HepG2 (cell line): ENCODE results near the gene MAP3K4. TPM values are rescaled to one million over a fixed set of nuclear protein-coding genes. Genes with fewer than 3 reads are reported as not detected.

Source experiments
- ATAC-seq: fragments of 200-7000 bp; cut with Tn5 transposase; 3 replicates; pipeline ENCODE4 v1.9.1; 2020; ENCODE audit warnings: mild to moderate bottlenecking, moderate library complexity
- BruUV-seq: library from RNA; stranded (reverse); fragments of 400-500 nt; replicated peaks from 2 replicates; lab custom pipeline; 2021; lab: Mats Ljungman, UMichigan
- CTCF ChIA-PET: fragments of 300-600 bp; formaldehyde crosslinking; extraction: SDS; loops from one replicate; lab custom pipeline; 2021; ENCODE audit warnings: low total read pairs, inconsistent platforms, low intra/inter-chr PET ratio; lab: Yijun Ruan, JAX
- POLR2A ChIA-PET: fragments of 350-600 bp; sonication (Branson Sonifier 250); formaldehyde crosslinking; loops from one replicate; lab custom pipeline; 2020; ENCODE audit warnings: antibody characterized with exemption, inconsistent platforms; lab: Yijun Ruan, JAX
- DNase-seq: peaks from one replicate; pipeline ENCODE4 v3.0.0-alpha.2; 2015; ENCODE audit warnings: low spot score
- FAIRE-seq: peaks from 3 replicates; lab custom pipeline; 2011; peaks lifted over from hg19 to GRCh38; lab: Jason Lieb, UNC
- H2AFZ ChIP-seq: one replicate; pipeline ENCODE4 v1.6.1; 2011; ENCODE audit warnings: low read length, inconsistent platforms
- H3K27ac ChIP-seq: fragments of 300-600 bp; 3 replicates; pipeline ENCODE4 v1.8.0; 2011; ENCODE audit warnings: mixed run types, mild to moderate bottlenecking, mixed read lengths, low read length, inconsistent platforms; ENCODE audit not compliant: insufficient read depth; ENCODE audit errors: extremely low read length
- H3K27me3 ChIP-seq, 2 experiments: fragments of 200-600 bp in 1 of 2; 2 replicates in 1 of 2; 3 replicates in 1 of 2; pipeline versions ENCODE4 v1.6.0 to v1.8.0; 2011; ENCODE audit warnings: low read length in 2 of 2, mild to moderate bottlenecking in 2 of 2, moderate library complexity in 2 of 2, inconsistent platforms in 1 of 2; ENCODE audit not compliant: insufficient read depth in 2 of 2, control insufficient read depth in 1 of 2
- H3K36me3 ChIP-seq, 2 experiments: fragments of 200-600 bp in 1 of 2; replicated peaks in 1 of 2; 2 replicates in 1 of 2; 3 replicates in 1 of 2; pipeline versions ENCODE4 v1.5.1 to v1.8.0; 2011; ENCODE audit warnings: low read length in 2 of 2, inconsistent platforms in 1 of 2; ENCODE audit not compliant: insufficient read depth in 2 of 2, control insufficient read depth in 1 of 2
- H3K4me1 ChIP-seq: 2 replicates; pipeline ENCODE4 v1.5.1; 2012; ENCODE audit warnings: low read length, inconsistent platforms; ENCODE audit not compliant: insufficient read depth
- H3K4me2 ChIP-seq: 2 replicates; pipeline ENCODE4 v1.6.0; 2011; ENCODE audit warnings: low read depth, low read length, inconsistent platforms
- H3K4me3 ChIP-seq, 3 experiments: fragments of 200-600 bp in 1 of 3; sonication (generic), shearing (Covaris generic) in 1 of 3; replicated peaks in 1 of 3; 2 replicates each; pipeline ENCODE4 v1.5.1; 2011 to 2016; ENCODE audit warnings: low read length in 3 of 3, inconsistent platforms in 2 of 3, low read depth in 2 of 3, mild to moderate bottlenecking in 2 of 3, control low read depth in 1 of 3, mixed read lengths in 1 of 3; ENCODE audit not compliant: insufficient read depth in 1 of 3
- H3K79me2 ChIP-seq: one replicate; pipeline ENCODE4 v1.6.1; 2011; ENCODE audit warnings: low read length, inconsistent platforms; ENCODE audit not compliant: insufficient read depth
- H3K9ac ChIP-seq: 2 replicates; pipeline ENCODE4 v1.6.0; 2011; ENCODE audit warnings: mild to moderate bottlenecking, low read depth, low read length, inconsistent platforms; ENCODE audit not compliant: insufficient read depth
- H3K9me3 ChIP-seq: 2 replicates; pipeline ENCODE4 v1.5.1; 2012; ENCODE audit warnings: mild to moderate bottlenecking, low read length
- H4K20me1 ChIP-seq: 2 replicates; pipeline ENCODE4 v1.6.0; 2011; ENCODE audit warnings: inconsistent platforms, mild to moderate bottlenecking, low read length, moderate library complexity; ENCODE audit not compliant: insufficient read depth
- ERF ChIP-seq: IDR thresholded peaks from 2 replicates; pipeline ENCODE4 v1.6.1; 2018; ENCODE audit warnings: missing biosample characterization, missing genetic modification reagents
- MAFF ChIP-seq: IDR thresholded peaks from 2 replicates; pipeline ENCODE4 v1.6.1; 2011; ENCODE audit warnings: low read depth, low read length, improper control_type of control experiment
- MAFK ChIP-seq, 2 experiments: IDR thresholded peaks in 1 of 2; conservative IDR thresholded peaks in 1 of 2; 2 replicates each; pipeline ENCODE4 v1.6.1; 2011; ENCODE audit warnings: improper control_type of control experiment in 2 of 2, low read length in 2 of 2
- NCOA1 ChIP-seq: sonication (generic); formaldehyde crosslinking; IDR thresholded peaks from 2 replicates; pipeline ENCODE4 v1.9.0; 2021; ENCODE audit warnings: missing genetic modification reagents
- NFATC3 ChIP-seq: sonication (generic); formaldehyde crosslinking; IDR thresholded peaks from 2 replicates; pipeline ENCODE4 v1.5.1; 2020; ENCODE audit warnings: mild to moderate bottlenecking, missing genetic modification reagents
- SMAD1 ChIP-seq: sonication (generic); formaldehyde crosslinking; IDR thresholded peaks from 2 replicates; pipeline ENCODE4 v1.4.0; 2020; ENCODE audit warnings: missing genetic modification reagents, low read depth, mild to moderate bottlenecking, borderline replicate concordance
- TOPORS ChIP-seq: sonication (generic); formaldehyde crosslinking; IDR thresholded peaks from 2 replicates; pipeline ENCODE4 v1.8.0; 2023; ENCODE audit warnings: mild to moderate bottlenecking, missing genetic modification reagents
- ZNF709 ChIP-seq: sonication (generic); formaldehyde crosslinking; IDR thresholded peaks from 2 replicates; pipeline ENCODE4 v1.5.0; 2020; ENCODE audit warnings: mild to moderate bottlenecking, missing genetic modification reagents
- WGBS: methylation state at CpG from one replicate; pipeline ENCODE4 v1.1.6; 2017; ENCODE audit warnings: low lambda C conversion rate; 5-methylcytosine and 5-hydroxymethylcytosine counted together
- in situ Hi-C: cut with HindIII; loops from 2 replicates; pipeline ENCODE4 v1.10.0; 2017; ENCODE audit warnings: low pct_unique_long_range_greater_than_20kb; ENCODE audit not compliant: extremely low pct_ligation_motif_present
- intact Hi-C: fragments of 100-400 bp; cut with micrococcal nuclease; formaldehyde crosslinking; loops from one replicate; pipeline ENCODE4 v1.10.0; 2022; ENCODE audit not compliant: unreplicated experiment
- polyA plus RNA-seq, 8 experiments: library from polyadenylated mRNA; depleted of rRNA in 3 of 8; stranded (reverse) in 7 of 8; unstranded in 1 of 8; fragments of >200 nt; fragmentation: Illumina TruSeq in 4 of 8; extraction: Trizol in 4 of 8; gene quantifications; 2 replicates each; pipeline versions ENCODE4 v1.2.1 to v1.2.3, GENCODE V29; 2011 to 2016; ENCODE audit warnings: low read depth in 4 of 8, missing spikeins in 1 of 8, mixed read lengths in 1 of 8; ENCODE audit not compliant: insufficient read depth in 1 of 8
- total RNA-seq, 5 experiments: library from RNA; depleted of rRNA; stranded (reverse); fragments of >200 nt; fragmentation: Illumina TruSeq; extraction: Trizol; gene quantifications; 2 replicates each; pipeline ENCODE4 v1.2.3, GENCODE V29; 2016; ENCODE audit warnings: low read depth in 1 of 5
- TF ChIP-seq, protein P1 (sequence below): sonication (generic); formaldehyde crosslinking; IDR thresholded peaks from 2 replicates; pipeline ENCODE4 v1.5.0; 2020; ENCODE audit warnings: missing genetic modification reagents
- TF ChIP-seq, protein P2 (sequence below): IDR thresholded peaks from 2 replicates; pipeline ENCODE4 v1.6.1; 2012; ENCODE audit warnings: low read depth, low read length, improper control_type of control experiment

Gene MAP3K4
- total and polyA plus RNA-seq, 2 of the 13 experiments (the other 11 are each of a cell fraction or from before 2014, with no cell fraction given): 12.9 to 33.6 TPM

DNA sequence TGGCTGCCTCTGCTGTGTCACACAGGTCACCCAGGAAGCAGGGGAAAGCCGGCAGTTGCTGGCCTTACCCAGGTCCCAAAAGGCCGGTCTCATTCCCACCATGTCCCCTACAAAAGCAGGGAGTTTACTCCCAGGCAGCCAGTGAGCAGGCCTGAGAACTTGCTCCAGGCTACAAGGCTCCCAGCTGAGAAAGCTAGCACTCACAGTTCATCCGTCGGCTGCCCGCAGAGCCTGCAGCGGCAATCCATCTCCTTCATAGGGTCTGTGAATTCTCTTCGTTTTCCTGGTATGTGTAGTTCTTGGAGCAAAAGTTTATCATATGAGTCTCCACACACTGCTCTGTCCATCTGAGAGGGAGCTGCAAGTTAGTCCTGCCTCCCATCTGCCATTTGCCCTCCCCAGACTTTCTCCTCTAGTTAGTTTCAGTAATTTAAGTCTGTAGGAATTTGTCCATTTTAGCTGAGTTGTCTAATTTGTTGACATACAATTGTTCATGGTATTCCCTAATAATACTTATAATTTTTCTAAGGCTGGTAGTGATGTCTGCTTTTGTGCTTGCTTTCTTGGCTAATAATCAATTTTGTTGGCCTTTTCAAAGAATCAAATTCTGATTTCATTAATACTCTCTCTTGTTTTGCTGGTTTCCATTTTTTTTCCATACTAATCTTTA lies 135.6 kb downstream of the MAP3K4 start:
- Histone ChIP-seq H3K4me3 (no peak overlapping the region), H3K9ac (no peak overlapping the region), H3K4me1 (peaks cover 12% of the 10 kb centered on the region), H2AFZ (no peak overlapping the region), H3K4me2 (no peak overlapping the region), H3K79me2 (no peaks in the 10 kb centered on the region), H3K27ac (no peak overlapping the region), H4K20me1 (no peaks in the 10 kb centered on the region), H3K9me3 (peaks cover 8% of the 10 kb centered on the region; the same call in 1 of the 2 replicates), H3K36me3 (peaks cover 2 to 11% of the 10 kb centered on the region in 2 experiments; a peak in 3 of 5 replicates), H3K27me3 (no peaks in the 10 kb centered on the region)
- no TSS peak for BruUV-seq
- FAIRE-seq (no peak), ATAC-seq (no peak), DNase-seq (no peak)
- POLR2A ChIA-PET: no interaction called here
- 93% methylated on average over 5 of the region's 7 CpGs for WGBS
- CTCF ChIA-PET: no interaction called here
- in situ Hi-C loops: no loop called here
- TF ChIP-seq MAFF (0 out of 2 replicates have a peak, but pooled peaks have one; percentile 32), ERF (CRISPR knock-in tag) (no peak), SMAD1 (CRISPR knock-in tag) (no peak), MAFK (conservative IDR thresholded peaks at IDR 0.05 in 1 of 2, IDR thresholded peaks at IDR 0.05 in 1 of 2; ENCODE audit: low read length in 2 of 2) (peak; percentile 15 to 26; a peak in 2 of 4 replicates), NCOA1 (no peak), TOPORS (CRISPR knock-in tag) (no peak), NFATC3 (no peak), ZNF709 (no peak)
- TF ChIP-seq, protein P1, sequence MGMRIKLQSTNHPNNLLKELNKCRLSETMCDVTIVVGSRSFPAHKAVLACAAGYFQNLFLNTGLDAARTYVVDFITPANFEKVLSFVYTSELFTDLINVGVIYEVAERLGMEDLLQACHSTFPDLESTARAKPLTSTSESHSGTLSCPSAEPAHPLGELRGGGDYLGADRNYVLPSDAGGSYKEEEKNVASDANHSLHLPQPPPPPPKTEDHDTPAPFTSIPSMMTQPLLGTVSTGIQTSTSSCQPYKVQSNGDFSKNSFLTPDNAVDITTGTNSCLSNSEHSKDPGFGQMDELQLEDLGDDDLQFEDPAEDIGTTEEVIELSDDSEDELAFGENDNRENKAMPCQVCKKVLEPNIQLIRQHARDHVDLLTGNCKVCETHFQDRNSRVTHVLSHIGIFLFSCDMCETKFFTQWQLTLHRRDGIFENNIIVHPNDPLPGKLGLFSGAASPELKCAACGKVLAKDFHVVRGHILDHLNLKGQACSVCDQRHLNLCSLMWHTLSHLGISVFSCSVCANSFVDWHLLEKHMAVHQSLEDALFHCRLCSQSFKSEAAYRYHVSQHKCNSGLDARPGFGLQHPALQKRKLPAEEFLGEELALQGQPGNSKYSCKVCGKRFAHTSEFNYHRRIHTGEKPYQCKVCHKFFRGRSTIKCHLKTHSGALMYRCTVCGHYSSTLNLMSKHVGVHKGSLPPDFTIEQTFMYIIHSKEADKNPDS (CRISPR knock-in tag): no peak
- TF ChIP-seq, protein P2, sequence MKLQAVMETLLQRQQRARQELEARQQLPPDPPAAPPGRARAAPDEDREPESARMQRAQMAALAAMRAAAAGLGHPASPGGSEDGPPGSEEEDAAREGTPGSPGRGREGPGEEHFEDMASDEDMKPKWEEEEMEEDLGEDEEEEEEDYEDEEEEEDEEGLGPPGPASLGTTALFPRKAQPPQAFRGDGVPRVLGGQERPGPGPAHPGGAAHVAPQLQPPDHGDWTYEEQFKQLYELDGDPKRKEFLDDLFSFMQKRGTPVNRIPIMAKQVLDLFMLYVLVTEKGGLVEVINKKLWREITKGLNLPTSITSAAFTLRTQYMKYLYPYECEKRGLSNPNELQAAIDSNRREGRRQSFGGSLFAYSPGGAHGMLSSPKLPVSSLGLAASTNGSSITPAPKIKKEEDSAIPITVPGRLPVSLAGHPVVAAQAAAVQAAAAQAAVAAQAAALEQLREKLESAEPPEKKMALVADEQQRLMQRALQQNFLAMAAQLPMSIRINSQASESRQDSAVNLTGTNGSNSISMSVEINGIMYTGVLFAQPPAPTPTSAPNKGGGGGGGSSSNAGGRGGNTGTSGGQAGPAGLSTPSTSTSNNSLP: no peak
- intact Hi-C loops: no loop called here
